IMR-90 (cell line): ENCODE data around the gene IL17A.

Source experiments
- BHLHE40 ChIP-seq: fragments of 150-350 bp; IDR thresholded peaks from 2 replicates; pipeline ENCODE4 v1.6.1; 2016; ENCODE audit warnings: mild to moderate bottlenecking, low read depth, low read length
- CEBPB ChIP-seq: IDR thresholded peaks from 2 replicates; pipeline ENCODE4 v1.6.1; 2012; ENCODE audit warnings: low read depth, low read length, improper control_type of control experiment
- CTCF ChIP-seq: conservative IDR thresholded peaks from 2 replicates; pipeline ENCODE4 v1.5.1; 2012; ENCODE audit warnings: mild to moderate bottlenecking, low read depth, low read length, improper control_type of control experiment
- FOS ChIP-seq: fragments of 150-350 bp; IDR thresholded peaks from 2 replicates; pipeline ENCODE4 v1.6.1; 2016; ENCODE audit warnings: low read depth, low read length
- POLR2A ChIP-seq: IDR thresholded peaks from 2 replicates; pipeline ENCODE4 v1.6.1; 2012; ENCODE audit warnings: mild to moderate bottlenecking, low read depth, low read length
- USF2 ChIP-seq: fragments of 150-350 bp; IDR thresholded peaks from 2 replicates; pipeline ENCODE4 v1.6.1; 2017; ENCODE audit warnings: mild to moderate bottlenecking, antibody characterized with exemption, low read length, low read depth

GRCh38 chr6:52216932-52217575 lies 30.9 kb downstream of the IL17A start:
- TF ChIP-seq CEBPB, result no peak
- no peak for TF ChIP-seq CTCF
- TF ChIP-seq POLR2A, result no peak
- TF ChIP-seq USF2, result no peak
- no peak for TF ChIP-seq BHLHE40
- TF ChIP-seq FOS, result no peak
